Fibroblast of skin of scalp (primary cell): ENCODE results near the gene CNTN4.

Experiments
- DNase-seq: peaks from one replicate; pipeline ENCODE4 v3.0.0-alpha.2; 2013

CNTN4 gene

GRCh38 chr3:2153053-2153452, 54.4 kb downstream of the CNTN4 start:
- peak; percentile 58 for DNase-seq

- no peak for DNase-seq
These were observed 54.9 kb downstream of the CNTN4 start for GRCh38 chr3:2153547-2153946.

- peak; percentile 20 for DNase-seq
These were observed 56.0 kb downstream of the CNTN4 start for GRCh38 chr3:2154621-2155020.

GRCh38 chr3:2156244-2156847, 57.7 kb downstream of the CNTN4 start:
- DNase-seq = peak; percentile 23

GRCh38 chr3:2158828-2159227, 60.2 kb downstream of the CNTN4 start:
- no peak for DNase-seq

- DNase-seq = no peak
These were observed 67.9 kb downstream of the CNTN4 start for GRCh38 chr3:2166552-2166951.

GRCh38 chr3:2172561-2173171, 74.0 kb downstream of the CNTN4 start:
- no peak for DNase-seq

- DNase-seq = no peak
These were observed 82.0 kb downstream of the CNTN4 start for GRCh38 chr3:2180634-2181033.

- no peak for DNase-seq
These were observed 100.2 kb downstream of the CNTN4 start for GRCh38 chr3:2198776-2199279.

GRCh38 chr3:2204054-2204453, 105.4 kb downstream of the CNTN4 start:
- DNase-seq = no peak

- DNase-seq = no peak
These were observed 107.0 kb downstream of the CNTN4 start for GRCh38 chr3:2205692-2206091.

GRCh38 chr3:2206536-2206935, 107.9 kb downstream of the CNTN4 start:
- DNase-seq = no peak

GRCh38 chr3:2211568-2211967, 112.9 kb downstream of the CNTN4 start:
- DNase-seq = peak; percentile 16

GRCh38 chr3:2212206-2212605, 113.5 kb downstream of the CNTN4 start:
- DNase-seq = no peak

- no peak for DNase-seq
These were observed 119.7 kb downstream of the CNTN4 start for GRCh38 chr3:2218375-2218774.

GRCh38 chr3:2218816-2219215, 120.2 kb downstream of the CNTN4 start:
- DNase-seq = no peak

- DNase-seq = no peak
These were observed 137.5 kb downstream of the CNTN4 start for GRCh38 chr3:2236203-2236602.

- DNase-seq = no peak
These were observed 145.5 kb downstream of the CNTN4 start for GRCh38 chr3:2244137-2244536.

GRCh38 chr3:2246873-2247648, 148.4 kb downstream of the CNTN4 start:
- no peak for DNase-seq

GRCh38 chr3:2247831-2248230, 149.2 kb downstream of the CNTN4 start:
- no peak for DNase-seq

GRCh38 chr3:2250783-2251182, 152.1 kb downstream of the CNTN4 start:
- DNase-seq = no peak

GRCh38 chr3:2261747-2262146, 163.1 kb downstream of the CNTN4 start:
- DNase-seq = no peak

GRCh38 chr3:2262204-2262603, 163.5 kb downstream of the CNTN4 start:
- DNase-seq = no peak

GRCh38 chr3:2266606-2267005, 167.9 kb downstream of the CNTN4 start:
- no peak for DNase-seq
